BJ (cell line): ENCODE results near the gene DNAI2. TPM values are rescaled to one million over a fixed set of nuclear protein-coding genes. Genes with fewer than 3 reads are reported as not detected.

ENCODE experiments used
- CTCF ChIA-PET: fragments of 350-600 bp; formaldehyde crosslinking; extraction: SDS; loops from one replicate; lab custom pipeline; 2021; ENCODE audit warnings: antibody characterized with exemption, inconsistent platforms; lab: Yijun Ruan, JAX
- POLR2A ChIA-PET: fragments of 300-600 bp; sonication (Branson Sonifier 250); formaldehyde crosslinking; extraction: SDS; loops from one replicate; lab custom pipeline; 2021; ENCODE audit warnings: antibody characterized with exemption; lab: Charles Lee
- DNase-seq: peaks from one replicate; pipeline ENCODE4 v3.0.0-alpha.2; 2011; ENCODE audit warnings: low read depth
- H3K27me3 ChIP-seq: 2 replicates; pipeline ENCODE4 v1.6.0; 2011; ENCODE audit warnings: low read length; ENCODE audit not compliant: control insufficient read depth, insufficient read depth
- H3K36me3 ChIP-seq: 2 replicates; pipeline ENCODE4 v1.5.1; 2011; ENCODE audit warnings: low read length; ENCODE audit not compliant: control insufficient read depth, insufficient read depth
- H3K4me3 ChIP-seq: 2 replicates; pipeline ENCODE4 v1.5.1; 2011; ENCODE audit warnings: low read depth, mild to moderate bottlenecking, control low read depth, low read length
- polyA plus RNA-seq: library from polyadenylated mRNA; depleted of rRNA; stranded (reverse); fragments of >200 nt; gene quantifications from 2 replicates; pipeline ENCODE4 v1.2.3, GENCODE V29; 2011
- TF ChIP-seq, protein P1 (sequence below): IDR thresholded peaks from 2 replicates; pipeline ENCODE4 v1.5.1; 2011; ENCODE audit warnings: low read depth, mild to moderate bottlenecking, control low read depth, inconsistent platforms, low read length, moderate library complexity; ENCODE audit not compliant: insufficient read depth

Gene DNAI2
- polyA plus RNA-seq, 1 experiment = not detected

- no peaks in the 10 kb centered on the region for H3K36me3 ChIP-seq
- no peak overlapping the region for H3K4me3 ChIP-seq
- TF ChIP-seq, protein P1, sequence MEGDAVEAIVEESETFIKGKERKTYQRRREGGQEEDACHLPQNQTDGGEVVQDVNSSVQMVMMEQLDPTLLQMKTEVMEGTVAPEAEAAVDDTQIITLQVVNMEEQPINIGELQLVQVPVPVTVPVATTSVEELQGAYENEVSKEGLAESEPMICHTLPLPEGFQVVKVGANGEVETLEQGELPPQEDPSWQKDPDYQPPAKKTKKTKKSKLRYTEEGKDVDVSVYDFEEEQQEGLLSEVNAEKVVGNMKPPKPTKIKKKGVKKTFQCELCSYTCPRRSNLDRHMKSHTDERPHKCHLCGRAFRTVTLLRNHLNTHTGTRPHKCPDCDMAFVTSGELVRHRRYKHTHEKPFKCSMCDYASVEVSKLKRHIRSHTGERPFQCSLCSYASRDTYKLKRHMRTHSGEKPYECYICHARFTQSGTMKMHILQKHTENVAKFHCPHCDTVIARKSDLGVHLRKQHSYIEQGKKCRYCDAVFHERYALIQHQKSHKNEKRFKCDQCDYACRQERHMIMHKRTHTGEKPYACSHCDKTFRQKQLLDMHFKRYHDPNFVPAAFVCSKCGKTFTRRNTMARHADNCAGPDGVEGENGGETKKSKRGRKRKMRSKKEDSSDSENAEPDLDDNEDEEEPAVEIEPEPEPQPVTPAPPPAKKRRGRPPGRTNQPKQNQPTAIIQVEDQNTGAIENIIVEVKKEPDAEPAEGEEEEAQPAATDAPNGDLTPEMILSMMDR = no peak
- no peaks in the 10 kb centered on the region for H3K27me3 ChIP-seq
- POLR2A ChIA-PET = no interaction called here
- CTCF ChIA-PET = no interaction called here
- no peak for DNase-seq
Measured at GRCh38 chr17:74270333-74270732, 3.7 kb upstream of the DNAI2 start.

GRCh38 chr17:74271281-74271680, 2.8 kb upstream of the DNAI2 start:
- ChIA-PET POLR2A (no interaction called here), CTCF (no interaction called here)
- no peaks in the 10 kb centered on the region for H3K27me3 ChIP-seq
- no peak overlapping the region for H3K4me3 ChIP-seq
- no peaks in the 10 kb centered on the region for H3K36me3 ChIP-seq
- DNase-seq = no peak
- TF ChIP-seq, protein P1 = no peak

- POLR2A ChIA-PET = no interaction called here
- no peaks in the 10 kb centered on the region for H3K36me3 ChIP-seq
- TF ChIP-seq, protein P1 = no peak
- no peaks in the 10 kb centered on the region for H3K27me3 ChIP-seq
- CTCF ChIA-PET = no interaction called here
- H3K4me3 ChIP-seq = no peak overlapping the region
- DNase-seq = no peak
Measured at GRCh38 chr17:74271901-74272561, 2.0 kb upstream of the DNAI2 start.

GRCh38 chr17:74272731-74273201, 1.3 kb upstream of the DNAI2 start:
- CTCF ChIA-PET = no interaction called here
- H3K27me3 ChIP-seq = no peaks in the 10 kb centered on the region
- H3K4me3 ChIP-seq = no peak overlapping the region
- POLR2A ChIA-PET = no interaction called here
- TF ChIP-seq, protein P1 = no peak
- no peak for DNase-seq
- H3K36me3 ChIP-seq = no peaks in the 10 kb centered on the region

- no peak for DNase-seq
- H3K4me3 ChIP-seq = no peak overlapping the region
- no peaks in the 10 kb centered on the region for H3K27me3 ChIP-seq
- H3K36me3 ChIP-seq = no peaks in the 10 kb centered on the region
- ChIA-PET CTCF (no interaction called here), POLR2A (no interaction called here)
- TF ChIP-seq, protein P1 = no peak
Measured at GRCh38 chr17:74274709-74275340, 791 bp downstream of the DNAI2 start.
